IMR-90 (cell line): ENCODE results near the gene SDHC. TPM values are rescaled to one million over a fixed set of nuclear protein-coding genes. Genes with fewer than 3 reads are reported as not detected.

ENCODE experiments used
- ATAC-seq: fragments of 200-7000 bp; cut with Tn5 transposase; 2 replicates; pipeline ENCODE4 v1.9.1; 2020; ENCODE audit warnings: low read depth, mild to moderate bottlenecking, moderate library complexity
- BruUV-seq: library from RNA; stranded (reverse); fragments of 400-500 nt; replicated peaks from 2 replicates; lab custom pipeline; 2021; lab: Mats Ljungman, UMichigan
- CTCF ChIA-PET: fragments of 300-600 bp; formaldehyde crosslinking; extraction: SDS; loops from one replicate; lab custom pipeline; 2021; ENCODE audit warnings: antibody characterized with exemption; lab: Yijun Ruan, JAX
- POLR2A ChIA-PET: fragments of 300-600 bp; sonication (Branson Sonifier 250); formaldehyde crosslinking; loops from one replicate; lab custom pipeline; 2022; ENCODE audit warnings: antibody characterized with exemption; ENCODE audit not compliant: unreplicated experiment; lab: Charles Lee
- DNase-seq: peaks from one replicate; pipeline ENCODE4 v3.0.0; 2013
- H2AFZ ChIP-seq: replicated peaks from 2 replicates; pipeline ENCODE3; 2013; ENCODE audit warnings: low read length, mild to moderate bottlenecking; ENCODE audit not compliant: poor library complexity
- H2AK5ac ChIP-seq: 2 replicates; pipeline ENCODE4 v1.6.1; 2013; ENCODE audit warnings: low read depth, low read length, inconsistent platforms
- H2AK9ac ChIP-seq: replicated peaks from 2 replicates; pipeline ENCODE3; 2013; ENCODE audit warnings: mild to moderate bottlenecking, low read depth, low read length, moderate library complexity; ENCODE audit not compliant: poor library complexity
- H2BK120ac ChIP-seq: 2 replicates; pipeline ENCODE4 v1.6.1; 2013; ENCODE audit warnings: low read depth, low read length, inconsistent platforms
- H2BK15ac ChIP-seq: 3 replicates; pipeline ENCODE4 v1.6.1; 2013; ENCODE audit warnings: low read depth, low read length, inconsistent platforms
- H2BK20ac ChIP-seq: 2 replicates; pipeline ENCODE4 v1.6.1; 2013; ENCODE audit warnings: low read depth, mild to moderate bottlenecking, inconsistent platforms, low read length, moderate library complexity
- H2BK5ac ChIP-seq: 2 replicates; pipeline ENCODE4 v1.6.1; 2013; ENCODE audit warnings: mild to moderate bottlenecking, low read depth, low read length, inconsistent platforms; ENCODE audit not compliant: poor library complexity, severe bottlenecking
- H3K14ac ChIP-seq: replicated peaks from 2 replicates; pipeline ENCODE4 v1.6.1; 2013; ENCODE audit warnings: low read depth, low read length, inconsistent platforms
- H3K18ac ChIP-seq: 2 replicates; pipeline ENCODE4 v1.6.1; 2013; ENCODE audit warnings: low read depth, low read length, control low read depth
- H3K23ac ChIP-seq: 2 replicates; pipeline ENCODE4 v1.6.1; 2013; ENCODE audit warnings: low read depth, low read length, inconsistent platforms
- H3K27ac ChIP-seq: 2 replicates; pipeline ENCODE4 v1.5.1; 2013; ENCODE audit warnings: mild to moderate bottlenecking, control low read depth, low read length; ENCODE audit not compliant: insufficient read depth
- H3K27me3 ChIP-seq: 2 replicates; pipeline ENCODE4 v1.6.1; 2013; ENCODE audit warnings: low read length; ENCODE audit not compliant: control insufficient read depth, insufficient read depth
- H3K36me3 ChIP-seq: 2 replicates; pipeline ENCODE4 v1.6.1; 2013; ENCODE audit warnings: low read length, mixed read lengths; ENCODE audit not compliant: control insufficient read depth, insufficient read depth
- H3K4ac ChIP-seq: 2 replicates; pipeline ENCODE4 v1.6.1; 2013; ENCODE audit warnings: low read depth, low read length, inconsistent platforms
- H3K4me1 ChIP-seq: 2 replicates; pipeline ENCODE4 v1.6.1; 2013; ENCODE audit warnings: low read length, mixed read lengths; ENCODE audit not compliant: control insufficient read depth, insufficient read depth
- H3K4me2 ChIP-seq: 2 replicates; pipeline ENCODE4 v1.6.1; 2013; ENCODE audit warnings: low read depth, mild to moderate bottlenecking, control low read depth, low read length, moderate library complexity
- H3K4me3 ChIP-seq: 2 replicates; pipeline ENCODE4 v1.5.1; 2013; ENCODE audit warnings: low read depth, mild to moderate bottlenecking, control low read depth, low read length, moderate library complexity; ENCODE audit not compliant: insufficient read depth
- H3K56ac ChIP-seq: 2 replicates; pipeline ENCODE4 v1.6.1; 2013; ENCODE audit warnings: low read length, inconsistent platforms; ENCODE audit not compliant: insufficient read depth; ENCODE audit errors: extremely low read depth
- H3K79me1 ChIP-seq, 2 experiments: 2 replicates each; pipeline ENCODE4 v1.6.1; 2013; ENCODE audit warnings: low read length in 2 of 2, inconsistent platforms in 1 of 2, low read depth in 1 of 2
- H3K9ac ChIP-seq: 2 replicates; pipeline ENCODE4 v1.6.1; 2013; ENCODE audit warnings: low read depth, low read length, control low read depth
- H3K9me1 ChIP-seq: 2 replicates; pipeline ENCODE4 v1.6.1; 2013; ENCODE audit warnings: low read length, inconsistent platforms; ENCODE audit not compliant: insufficient read depth
- H3K9me3 ChIP-seq: 2 replicates; pipeline ENCODE4 v1.6.1; 2013; ENCODE audit warnings: low read length; ENCODE audit not compliant: control insufficient read depth, insufficient read depth
- H4K20me1 ChIP-seq: 2 replicates; pipeline ENCODE4 v1.6.1; 2013; ENCODE audit warnings: low read length, inconsistent platforms; ENCODE audit not compliant: insufficient read depth
- H4K5ac ChIP-seq: 2 replicates; pipeline ENCODE4 v1.6.1; 2013; ENCODE audit warnings: mild to moderate bottlenecking, low read depth, low read length, control low read depth
- H4K8ac ChIP-seq, 2 experiments: 2 replicates each; pipeline ENCODE4 v1.6.1; 2013; ENCODE audit warnings: low read depth in 2 of 2, low read length in 2 of 2, control low read depth in 1 of 2, inconsistent platforms in 1 of 2
- H4K91ac ChIP-seq: 2 replicates; pipeline ENCODE4 v1.6.1; 2013; ENCODE audit warnings: low read depth, low read length, inconsistent platforms; ENCODE audit not compliant: insufficient read depth
- BHLHE40 ChIP-seq: fragments of 150-350 bp; IDR thresholded peaks from 2 replicates; pipeline ENCODE4 v1.6.1; 2016; ENCODE audit warnings: mild to moderate bottlenecking, low read depth, low read length
- CEBPB ChIP-seq: IDR thresholded peaks from 2 replicates; pipeline ENCODE4 v1.6.1; 2012; ENCODE audit warnings: low read depth, low read length, improper control_type of control experiment
- CHD1 ChIP-seq: IDR thresholded peaks from 2 replicates; pipeline ENCODE4 v1.6.1; 2012; ENCODE audit warnings: low read depth, low read length, improper control_type of control experiment
- CTCF ChIP-seq: conservative IDR thresholded peaks from 2 replicates; pipeline ENCODE4 v1.5.1; 2012; ENCODE audit warnings: mild to moderate bottlenecking, low read depth, low read length, improper control_type of control experiment
- ELK1 ChIP-seq: fragments of 150-350 bp; IDR thresholded peaks from 2 replicates; pipeline ENCODE4 v1.6.1; 2016; ENCODE audit warnings: low read depth, mild to moderate bottlenecking, low read length, moderate library complexity, borderline replicate concordance
- FOS ChIP-seq: fragments of 150-350 bp; IDR thresholded peaks from 2 replicates; pipeline ENCODE4 v1.6.1; 2016; ENCODE audit warnings: low read depth, low read length
- MAFK ChIP-seq: IDR thresholded peaks from 2 replicates; pipeline ENCODE4 v1.6.1; 2012; ENCODE audit warnings: low read depth, low read length, improper control_type of control experiment
- MAZ ChIP-seq: IDR thresholded peaks from 2 replicates; pipeline ENCODE4 v1.6.1; 2012; ENCODE audit warnings: low read depth, mild to moderate bottlenecking, low read length, improper control_type of control experiment, moderate library complexity, borderline replicate concordance
- MXI1 ChIP-seq: IDR thresholded peaks from 2 replicates; pipeline ENCODE4 v1.6.1; 2012; ENCODE audit warnings: low read depth, mild to moderate bottlenecking, low read length, moderate library complexity, borderline replicate concordance
- NFE2L2 ChIP-seq: fragments of 150-350 bp; IDR thresholded peaks from 2 replicates; pipeline ENCODE4 v1.6.1; 2016; ENCODE audit warnings: low read depth, mild to moderate bottlenecking, low read length
- POLR2A ChIP-seq: IDR thresholded peaks from 2 replicates; pipeline ENCODE4 v1.6.1; 2012; ENCODE audit warnings: mild to moderate bottlenecking, low read depth, low read length
- RAD21 ChIP-seq: IDR thresholded peaks from 2 replicates; pipeline ENCODE4 v1.6.1; 2012; ENCODE audit warnings: low read length, improper control_type of control experiment
- RCOR1 ChIP-seq: IDR thresholded peaks from 2 replicates; pipeline ENCODE4 v1.6.1; 2012; ENCODE audit warnings: mild to moderate bottlenecking, low read length, improper control_type of control experiment; ENCODE audit not compliant: insufficient replicate concordance
- RFX5 ChIP-seq: IDR thresholded peaks from 2 replicates; pipeline ENCODE4 v1.8.0; 2012; ENCODE audit warnings: low read depth, mild to moderate bottlenecking, low read length, moderate library complexity
- SMC3 ChIP-seq: fragments of 150-350 bp; IDR thresholded peaks from 2 replicates; pipeline ENCODE4 v1.6.1; 2016; ENCODE audit warnings: low read depth, mild to moderate bottlenecking, antibody characterized with exemption, low read length, moderate library complexity
- USF2 ChIP-seq: fragments of 150-350 bp; IDR thresholded peaks from 2 replicates; pipeline ENCODE4 v1.6.1; 2017; ENCODE audit warnings: mild to moderate bottlenecking, antibody characterized with exemption, low read length, low read depth
- WGBS, 2 experiments: methylation state at CpG; one replicate each; pipeline versions ENCODE4 v1.1.5 to v1.1.7; 2013; ENCODE audit warnings: missing lambda C conversion rate in 2 of 2; ENCODE audit not compliant: insufficient read length in 1 of 2; ENCODE audit errors: extremely low coverage in 2 of 2; 5-methylcytosine and 5-hydroxymethylcytosine counted together
- dilution Hi-C: fragments of 300-500 bp; cut with HindIII; formaldehyde crosslinking; loops from one replicate; pipeline ENCODE4 v1.14.3; 2018; ENCODE audit warnings: low sequenced_read_pairs; ENCODE audit not compliant: unreplicated experiment
- in situ Hi-C: fragments of 300-500 bp; cut with MboI; formaldehyde crosslinking; loops from 3 replicates; pipeline ENCODE4 v1.14.3; 2019; ENCODE audit warnings: low sequenced_read_pairs, inconsistent platforms, mixed read lengths
- intact Hi-C: fragments of 100-400 bp; cut with micrococcal nuclease; formaldehyde crosslinking; loops from 2 replicates; pipeline ENCODE4 v1.10.0; 2022
- polyA plus RNA-seq, 3 experiments: library from polyadenylated mRNA; depleted of rRNA; stranded (reverse); fragments of >200 nt; gene quantifications; 2 replicates each; pipeline ENCODE4 v1.2.3, GENCODE V29; 2012; ENCODE audit warnings: low replicate concordance in 1 of 3
- total RNA-seq: library from RNA; depleted of rRNA; stranded (reverse); fragments of >200 nt; gene quantifications from 2 replicates; pipeline ENCODE4 v1.2.3, GENCODE V29; 2012

The SDHC gene
- total and polyA plus RNA-seq, 2 of the 4 experiments (the other 2 are of a cell fraction), result 158 to 235 TPM

GRCh38 chr1:161398900-161399256 lies 84.7 kb downstream of the SDHC start:
- Histone ChIP-seq H3K79me1 (no peaks in the 10 kb centered on the region), H2BK120ac (peak overlapping the region; percentile 23; the same call in 1 of the 2 replicates), H2AK9ac (peak overlapping the region; percentile 47), H3K14ac (peak overlapping the region; percentile 96), H2AFZ (peak overlapping the region; percentile 90), H4K5ac (peak overlapping the region; percentile 96), H2AK5ac (no peak overlapping the region), H2BK15ac (peak overlapping the region; percentile 72; the same call in 1 of the 3 replicates), H4K20me1 (no peaks in the 10 kb centered on the region), H3K23ac (peak overlapping the region; percentile 80), H3K9me3 (no peaks in the 10 kb centered on the region), H3K36me3 (no peaks in the 10 kb centered on the region), H4K91ac (peak overlapping the region; percentile 84), H3K4me3 (peak overlapping the region; percentile 70), H3K56ac (peak overlapping the region; percentile 93), H3K18ac (peak overlapping the region; percentile 57), H3K4ac (peak overlapping the region; percentile 91), H3K27me3 (no peaks in the 10 kb centered on the region), H3K4me1 (no peaks in the 10 kb centered on the region), H2BK20ac (no peak overlapping the region), H3K9me1 (0 out of 2 replicates have a peak, but pooled peaks cover 2% of the 10 kb centered on the region), H3K27ac (peak overlapping the region; percentile 83), H4K8ac (peak overlapping the region; percentile 98 to 99), H3K4me2 (peak overlapping the region; percentile 75), H3K9ac (peak overlapping the region; percentile 84), H2BK5ac (peak overlapping the region; percentile 70)
- intact Hi-C loops (no loop called here), in situ Hi-C loops (no loop called here), dilution Hi-C loops (no loop called here)
- CTCF ChIA-PET, result no interaction called here
- no CpG with 5 or more reads among the region's 17 CpGs for WGBS, 2 experiments
- peak; percentile 3; the same call in 1 of the 2 replicates for ATAC-seq
- no peak for DNase-seq
- no TSS peak for BruUV-seq
- POLR2A ChIA-PET, result no interaction called here
- TF ChIP-seq FOS, result no peak
- TF ChIP-seq USF2, result no peak
- TF ChIP-seq ELK1, result no peak
- no peak for TF ChIP-seq CHD1
- TF ChIP-seq RFX5, result no peak
- TF ChIP-seq MXI1, result no peak
- no peak for TF ChIP-seq MAFK
- no peak for TF ChIP-seq BHLHE40
- TF ChIP-seq CTCF, result no peak
- no peak for TF ChIP-seq MAZ
- TF ChIP-seq RCOR1, result no peak
- TF ChIP-seq SMC3, result no peak
- TF ChIP-seq NFE2L2, result no peak
- no peak for TF ChIP-seq RAD21
- no peak for TF ChIP-seq CEBPB
- no peak for TF ChIP-seq POLR2A
